ENCODE results near the gene DNASE2B. TPM values are rescaled to one million over a fixed set of nuclear protein-coding genes. Genes with fewer than 3 reads are reported as not detected.

The DNASE2B gene, protein sequence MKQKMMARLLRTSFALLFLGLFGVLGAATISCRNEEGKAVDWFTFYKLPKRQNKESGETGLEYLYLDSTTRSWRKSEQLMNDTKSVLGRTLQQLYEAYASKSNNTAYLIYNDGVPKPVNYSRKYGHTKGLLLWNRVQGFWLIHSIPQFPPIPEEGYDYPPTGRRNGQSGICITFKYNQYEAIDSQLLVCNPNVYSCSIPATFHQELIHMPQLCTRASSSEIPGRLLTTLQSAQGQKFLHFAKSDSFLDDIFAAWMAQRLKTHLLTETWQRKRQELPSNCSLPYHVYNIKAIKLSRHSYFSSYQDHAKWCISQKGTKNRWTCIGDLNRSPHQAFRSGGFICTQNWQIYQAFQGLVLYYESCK
- not detected in 2 replicates for total RNA-seq

DNA sequence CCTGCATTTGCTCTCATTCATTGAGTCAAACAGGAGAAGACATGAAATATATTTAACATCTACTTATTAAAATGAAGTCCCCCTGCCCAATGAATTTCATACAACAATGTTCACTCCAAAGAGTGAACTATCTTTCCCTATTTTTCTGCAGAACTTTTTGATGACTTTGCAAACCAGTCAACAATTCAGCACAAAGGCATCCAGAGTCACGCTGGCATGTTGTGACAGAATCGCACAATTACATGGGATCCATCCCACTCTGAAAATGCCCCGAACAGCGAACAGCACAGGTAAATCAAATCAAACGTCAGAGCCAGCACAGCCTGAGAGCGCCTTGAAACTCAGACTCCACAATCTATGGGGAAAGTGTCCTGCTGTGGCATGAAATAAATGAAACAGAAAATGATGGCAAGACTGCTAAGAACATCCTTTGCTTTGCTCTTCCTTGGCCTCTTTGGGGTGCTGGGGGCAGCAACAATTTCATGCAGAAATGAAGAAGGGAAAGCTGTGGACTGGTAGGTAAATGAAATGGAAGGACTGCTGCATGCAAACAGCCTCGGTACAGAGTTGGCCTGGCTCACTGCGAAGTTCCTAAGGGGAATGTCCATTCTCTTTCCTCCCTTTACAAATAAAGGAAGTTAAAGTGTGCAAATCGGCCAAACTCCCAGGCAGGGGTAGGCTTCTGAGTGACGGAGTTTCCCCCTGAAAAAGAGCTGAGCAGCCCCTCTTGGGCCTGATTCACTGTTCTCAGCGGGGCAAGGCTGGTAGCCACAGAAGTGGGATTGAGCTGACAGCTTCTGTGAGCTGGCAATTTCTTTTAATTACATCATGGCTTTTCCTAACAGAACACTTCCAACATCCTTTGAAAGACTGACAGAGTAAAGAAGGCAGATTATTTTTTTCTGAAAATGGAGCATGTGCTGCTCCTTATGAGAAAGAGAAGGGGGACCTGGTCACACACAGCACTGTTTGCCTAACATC is at the start of gene DNASE2B:
DNASE2B (plus strand) TSS at position 310 of the 981 bp plus-strand sequence; CDS start at position 391, 81 bp downstream.
- DNase-seq (ENCODE audit: low read depth in 2 of 2) = no peak

DNA sequence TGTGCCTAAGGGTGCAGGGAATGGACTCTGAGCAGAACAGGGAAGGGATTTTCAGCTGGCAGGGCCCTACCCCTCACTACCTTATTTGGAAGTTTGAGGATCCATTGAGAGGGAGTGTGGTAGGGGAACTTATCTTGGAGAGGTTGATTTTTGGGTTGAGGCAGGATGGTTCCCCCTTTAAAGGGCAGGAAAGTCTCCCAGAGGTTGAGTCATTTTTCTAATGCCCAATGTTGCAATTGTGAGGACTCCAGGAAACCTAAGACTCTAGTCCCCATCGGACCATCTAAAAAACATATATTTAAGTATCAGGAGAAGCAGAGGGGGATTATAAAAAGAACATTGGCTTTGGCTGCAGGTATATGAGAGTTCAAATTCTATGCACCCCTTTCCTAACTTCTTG is 49.5 kb upstream of the DNASE2B start:
- no peak for DNase-seq (ENCODE audit: low read depth in 2 of 2)

DNA sequence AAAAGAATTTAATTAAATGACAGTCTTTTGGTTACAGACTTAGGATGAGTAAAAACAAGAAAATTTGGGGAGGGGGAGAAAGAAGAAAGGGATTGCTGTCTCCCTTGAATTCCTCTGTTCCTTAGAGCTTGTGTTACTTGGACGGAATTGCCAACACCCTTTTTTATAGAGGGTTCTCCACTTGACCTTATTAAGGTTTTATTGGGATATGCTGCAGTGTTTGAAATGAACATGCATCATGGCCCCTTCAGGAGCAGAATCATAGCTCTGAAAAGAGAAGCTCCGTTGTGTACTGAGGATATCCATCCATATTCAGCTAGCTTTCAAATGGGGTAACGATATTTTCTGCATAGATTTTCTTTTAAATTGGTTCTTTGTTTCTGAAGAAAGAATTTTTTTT is 48.2 kb upstream of the DNASE2B start:
- DNase-seq (ENCODE audit: low read depth in 2 of 2) = no peak

DNA sequence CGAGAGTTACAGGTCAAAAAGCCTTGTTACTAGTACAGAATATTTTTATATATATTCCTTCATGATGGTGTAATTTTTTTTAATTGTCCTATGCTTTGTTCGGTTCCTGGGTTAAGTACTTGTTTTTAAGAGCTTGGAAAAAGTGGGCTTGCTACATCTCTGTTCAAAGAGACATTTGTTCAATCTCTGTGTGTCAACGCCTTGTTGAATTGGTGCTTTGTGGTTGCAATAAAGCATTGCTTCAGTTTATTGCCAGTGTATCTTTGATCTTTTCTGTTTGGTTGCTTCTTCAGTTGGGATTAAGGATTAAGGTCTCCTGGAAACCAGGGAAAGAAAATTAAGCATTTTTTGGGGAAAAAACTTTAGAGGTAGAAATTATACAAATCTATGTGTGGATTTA is 47.7 kb upstream of the DNASE2B start:
- DNase-seq (ENCODE audit: low read depth in 2 of 2) = no peak

DNA sequence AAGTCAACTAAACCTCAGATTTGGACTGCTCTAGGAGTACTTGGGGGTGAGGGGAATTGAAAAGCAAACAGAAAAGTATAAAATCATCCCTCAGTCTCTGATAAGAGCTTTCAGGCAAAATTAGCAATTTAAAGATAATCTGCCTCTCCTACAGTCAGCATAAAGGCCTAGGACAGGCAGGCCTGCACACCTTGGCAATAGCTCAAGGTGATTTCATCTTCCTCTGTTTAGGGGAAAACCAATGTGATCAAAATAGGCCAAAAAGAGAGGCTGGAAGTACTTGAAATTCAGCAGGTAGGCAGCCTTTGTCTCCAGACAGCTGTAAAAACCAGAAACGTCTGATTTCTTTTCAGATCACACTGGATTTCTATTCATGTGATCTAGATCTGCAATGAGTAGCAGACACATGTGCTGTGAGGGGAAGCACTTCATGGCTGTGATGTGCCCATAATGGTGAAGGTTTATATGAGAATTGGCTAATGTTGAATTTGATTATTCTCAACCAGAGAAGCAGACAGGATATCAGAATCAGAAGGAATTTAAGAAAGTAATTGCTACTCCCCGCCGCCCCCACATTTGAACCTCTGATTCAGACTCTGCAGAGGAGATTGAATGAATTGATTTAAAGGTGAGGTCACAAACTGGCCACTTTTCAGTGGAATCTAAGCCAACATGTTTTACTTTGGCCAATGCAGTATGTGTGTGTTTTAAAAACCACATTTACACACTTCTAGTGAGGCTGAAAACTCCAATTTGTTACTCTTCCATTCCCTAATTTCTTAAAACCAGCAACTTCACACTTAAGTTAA is 45.8 kb upstream of the DNASE2B start:
- no peak for DNase-seq (ENCODE audit: low read depth in 2 of 2)

DNA sequence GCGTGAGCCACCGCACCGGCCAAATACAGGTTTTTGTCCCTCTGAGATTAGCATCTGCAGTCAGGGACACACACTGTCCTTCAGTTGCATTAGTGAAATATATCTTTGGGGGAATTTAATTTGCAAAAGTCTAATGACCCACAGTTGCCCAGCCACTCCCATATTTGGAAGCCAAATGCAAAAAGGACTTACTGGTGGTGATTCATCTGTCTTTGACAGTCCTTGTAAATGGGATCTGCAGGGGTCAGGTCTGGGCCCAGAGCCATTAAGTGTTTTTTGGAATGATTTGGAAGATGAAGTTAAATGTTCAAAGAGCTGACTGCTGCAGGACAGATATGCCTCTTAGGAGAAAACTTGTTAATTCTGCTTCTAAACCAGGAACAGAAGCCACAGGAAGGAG is 44.6 kb upstream of the DNASE2B start:
- no peak for DNase-seq (ENCODE audit: low read depth in 2 of 2)

DNA sequence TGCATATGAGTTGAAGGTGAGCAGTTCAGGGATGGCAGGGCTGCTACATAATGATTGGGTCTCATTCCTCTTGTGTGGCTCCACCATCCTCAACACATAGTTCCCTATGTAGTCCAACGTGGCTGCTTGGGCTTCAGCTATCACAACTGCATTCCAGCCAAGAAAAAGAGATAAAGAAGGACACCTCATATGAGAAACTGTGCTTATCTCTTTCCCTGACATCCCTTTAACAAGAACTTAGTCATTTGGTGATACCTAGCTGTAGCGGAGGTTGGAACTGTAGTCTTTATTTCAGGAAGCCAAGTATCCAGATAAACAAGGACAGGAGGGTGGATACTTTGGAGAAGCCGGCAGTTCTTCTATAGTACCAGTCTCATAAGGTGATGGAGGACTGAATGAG is 42.7 kb upstream of the DNASE2B start:
- DNase-seq (ENCODE audit: low read depth in 2 of 2) = no peak

DNA sequence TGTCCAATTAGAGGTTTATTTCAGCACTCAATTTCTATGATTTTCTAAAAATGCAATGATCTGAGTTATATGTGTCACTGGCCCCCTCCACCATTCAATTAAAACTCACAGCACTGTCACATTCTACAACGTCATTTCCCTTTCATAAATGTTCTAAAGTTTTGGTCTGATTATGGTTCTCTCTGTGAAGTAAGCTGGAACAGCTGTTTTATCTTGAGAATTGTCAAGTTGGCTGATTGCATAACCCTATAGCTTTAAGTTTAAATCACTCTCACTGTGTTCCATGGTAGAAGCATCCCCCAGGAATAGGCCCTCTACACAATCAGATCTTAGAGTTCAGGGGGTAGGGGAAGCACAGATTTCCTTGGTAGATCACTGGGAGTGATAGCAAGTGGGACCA is 41.4 kb upstream of the DNASE2B start:
- no peak for DNase-seq (ENCODE audit: low read depth in 2 of 2)

DNA sequence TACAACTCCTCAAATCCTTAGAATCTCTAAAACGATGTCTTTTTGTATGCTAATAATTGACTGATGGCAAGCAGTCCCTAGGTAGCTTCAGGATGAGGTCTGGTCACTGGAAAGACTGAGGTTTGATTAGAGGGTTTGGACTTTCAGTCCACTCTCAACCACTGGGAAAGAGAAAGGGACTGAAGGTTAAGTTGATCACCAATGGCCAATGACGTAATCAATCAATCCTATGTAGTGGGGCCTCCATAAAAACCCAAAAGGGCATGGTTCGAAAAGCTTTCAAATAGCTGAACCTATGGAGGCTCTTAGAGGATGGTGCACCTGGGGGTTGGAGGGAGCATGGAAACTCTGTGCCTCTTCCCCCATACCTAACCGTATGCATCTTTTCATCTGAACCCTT is 39.6 kb upstream of the DNASE2B start:
- no peak for DNase-seq (ENCODE audit: low read depth in 2 of 2)

DNA sequence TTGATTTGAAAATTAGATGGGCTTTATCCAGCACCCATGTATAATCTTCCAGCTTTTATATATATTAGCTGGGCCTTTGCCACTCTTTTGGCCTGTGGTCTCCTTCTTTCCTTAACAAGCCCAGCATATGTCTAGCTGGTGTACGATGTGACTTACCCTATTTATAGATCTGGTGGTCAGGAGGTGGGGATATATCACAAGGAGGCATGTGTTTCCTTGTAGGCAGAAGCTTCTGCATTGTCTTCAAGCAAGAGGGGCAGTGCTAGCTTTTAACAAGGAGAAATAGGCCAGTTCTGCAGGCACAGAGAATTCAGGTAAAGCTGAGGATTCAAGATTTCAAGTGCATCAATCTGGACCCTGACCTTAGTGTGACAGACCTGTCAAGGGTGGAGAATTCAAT is 38.0 kb upstream of the DNASE2B start:
- DNase-seq (ENCODE audit: low read depth in 2 of 2) = no peak

DNA sequence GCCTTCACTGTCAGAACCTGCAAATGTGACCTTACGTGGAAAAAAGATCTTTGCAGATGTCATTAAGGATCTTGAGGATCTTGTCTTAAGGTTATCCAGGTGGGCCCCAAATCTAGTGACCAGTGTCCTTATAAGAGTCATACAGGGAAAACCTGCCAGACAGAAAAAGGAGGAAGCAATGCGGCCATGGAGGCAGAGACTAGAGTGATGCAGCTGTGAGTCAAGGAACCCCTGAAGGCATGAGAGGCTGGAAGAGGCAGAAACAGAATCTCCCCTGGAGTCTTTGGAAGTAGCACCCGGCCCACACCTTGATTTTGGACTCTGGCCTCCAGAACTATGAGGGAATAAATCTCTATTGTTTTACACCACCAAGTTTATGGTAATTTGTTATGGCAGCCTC is 36.5 kb upstream of the DNASE2B start:
- DNase-seq (ENCODE audit: low read depth in 2 of 2) = no peak

DNA sequence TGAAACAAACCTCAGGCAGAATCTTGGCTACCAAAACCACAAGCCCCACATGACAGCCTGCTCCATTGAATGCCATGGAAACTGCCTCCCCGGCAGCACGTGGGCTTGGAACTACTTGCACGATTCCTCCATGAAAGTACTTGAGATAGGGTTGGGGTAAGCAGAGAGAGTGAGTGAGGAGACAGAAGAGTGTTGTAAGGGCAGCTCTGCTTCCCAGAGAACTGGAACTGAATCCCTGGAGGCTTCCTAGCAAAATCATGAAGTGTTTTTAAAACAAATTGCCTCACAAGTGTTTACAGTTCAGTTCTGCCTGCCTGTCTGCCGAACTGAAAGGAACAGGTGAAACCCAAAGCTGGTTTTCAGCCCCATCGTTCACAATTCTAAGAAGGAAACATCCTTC is 35.3 kb upstream of the DNASE2B start:
- no peak for DNase-seq (ENCODE audit: low read depth in 2 of 2)

DNA sequence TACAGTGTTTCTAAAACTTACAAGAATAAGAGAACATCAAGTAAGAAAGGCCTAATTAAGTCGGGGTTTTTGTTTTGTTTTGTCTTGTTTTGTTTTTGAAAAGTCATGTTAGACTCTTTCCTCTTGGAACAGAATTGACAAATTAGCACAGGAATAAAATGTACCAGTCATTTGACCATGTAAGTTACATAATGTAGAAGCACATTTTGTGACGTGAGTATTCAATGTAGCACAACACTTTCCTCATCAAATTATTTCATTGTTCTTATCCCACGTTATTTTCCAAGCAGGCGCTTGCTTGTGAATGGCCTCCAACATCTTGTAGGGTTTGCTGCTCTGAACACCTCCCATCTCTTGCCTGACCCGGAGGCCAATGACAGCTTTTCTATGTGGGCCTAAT is 34.7 kb upstream of the DNASE2B start:
- DNase-seq (ENCODE audit: low read depth in 2 of 2) = no peak

DNA sequence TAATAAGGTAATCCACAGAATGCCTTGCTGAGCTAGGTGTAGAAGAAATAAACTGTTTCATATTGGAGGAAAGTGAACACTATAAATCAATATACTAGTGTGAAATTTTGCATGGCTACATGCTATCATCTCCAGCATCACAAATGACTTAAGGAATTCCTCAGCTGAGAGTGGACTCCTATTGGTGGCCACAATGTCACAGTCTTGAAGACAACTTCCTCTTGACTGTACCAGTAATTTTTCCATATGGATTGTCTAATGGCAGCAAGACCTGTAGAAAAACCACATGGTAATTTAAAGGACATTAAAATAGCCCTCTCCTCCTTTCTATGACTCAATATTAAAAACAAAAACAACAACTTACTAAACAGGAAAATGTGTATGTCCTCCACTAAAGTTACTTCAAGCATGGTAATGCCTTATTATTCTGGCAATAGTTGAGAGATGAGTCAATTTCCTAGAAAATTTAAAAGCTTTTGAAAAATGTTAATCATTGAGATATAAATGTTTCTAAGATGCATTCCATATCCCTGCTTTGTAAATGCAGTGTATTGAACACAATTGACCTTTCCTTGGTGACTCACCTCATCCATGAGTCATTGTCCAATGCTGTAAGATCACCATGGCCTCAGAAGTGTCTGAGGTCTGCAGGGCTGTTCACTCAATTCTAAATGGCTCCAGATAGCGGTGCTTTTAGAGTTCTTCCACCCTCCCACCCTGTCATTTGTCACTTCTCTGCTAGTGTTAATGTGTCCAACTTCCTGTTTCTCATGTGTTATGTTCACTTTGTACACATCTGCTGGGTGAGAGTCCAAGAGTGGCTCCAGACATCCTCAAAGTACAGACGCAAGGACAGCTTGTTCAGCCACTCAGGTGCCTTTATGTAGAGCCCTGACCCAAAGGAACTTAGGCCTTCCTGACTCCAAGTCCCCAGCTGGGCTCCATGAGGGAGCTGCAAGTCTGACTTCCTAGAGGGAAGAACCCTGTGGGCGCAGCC is 32.8 kb upstream of the DNASE2B start:
- peak; percentile 25 to 94 for DNase-seq (ENCODE audit: low read depth in 2 of 2)

DNA sequence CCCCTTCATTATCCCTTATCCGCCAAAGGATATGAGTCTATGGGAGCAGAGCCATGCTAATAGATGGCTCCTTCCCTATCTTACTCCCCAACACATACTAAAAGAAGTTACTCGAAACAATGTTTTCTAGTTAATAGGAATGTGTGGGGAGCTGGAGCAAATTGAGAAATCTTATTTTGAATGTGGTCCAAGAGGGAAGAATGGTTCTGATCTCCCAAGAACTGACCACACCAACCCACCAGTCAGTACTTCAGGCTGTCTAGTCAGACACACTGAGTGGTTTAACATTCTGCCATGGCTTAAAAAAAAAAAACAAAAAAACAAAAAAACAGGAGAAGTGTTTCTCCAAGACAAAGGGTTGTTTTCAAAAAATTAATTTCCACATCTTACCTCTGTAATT is 31.5 kb upstream of the DNASE2B start:
- no peak for DNase-seq (ENCODE audit: low read depth in 2 of 2)

DNA sequence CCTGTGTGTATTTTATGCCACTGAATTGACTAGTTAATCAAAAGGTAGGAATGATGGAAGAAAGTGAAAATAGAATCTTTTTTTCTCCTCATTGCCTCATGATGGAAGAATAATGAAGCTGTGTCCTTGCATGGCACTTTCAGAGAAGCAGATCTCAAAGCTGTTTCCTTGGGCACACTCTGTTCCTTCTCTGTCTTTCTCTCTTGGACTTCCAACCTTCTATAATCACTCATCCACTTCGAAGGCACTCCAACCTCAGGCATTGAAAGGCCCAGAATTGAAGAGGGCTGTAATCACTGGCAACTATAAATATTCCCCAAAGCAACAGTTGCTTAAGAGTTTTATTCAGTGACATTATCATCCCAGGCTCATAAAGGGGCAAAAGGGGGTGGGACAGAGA is 31.1 kb upstream of the DNASE2B start:
- no peak for DNase-seq (ENCODE audit: low read depth in 2 of 2)

DNA sequence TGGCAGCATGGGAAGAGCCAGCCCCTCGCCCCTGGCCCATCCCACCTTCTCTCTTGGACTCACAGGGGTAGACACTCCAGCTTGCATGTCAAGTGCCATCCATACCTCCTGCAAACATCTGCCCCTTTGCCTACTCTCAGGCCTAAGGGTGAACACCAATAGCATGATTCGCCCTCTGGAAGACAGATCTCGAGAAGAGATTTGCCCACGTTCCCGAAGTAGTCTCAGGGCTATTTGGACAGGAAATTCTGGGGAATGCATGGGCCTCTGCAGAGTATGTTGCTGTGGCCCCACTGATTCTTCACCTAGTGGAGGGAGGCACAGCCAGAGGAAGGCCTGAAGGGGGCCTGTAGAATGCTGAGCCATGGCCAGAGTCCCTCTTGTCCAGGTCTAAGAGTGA is 29.8 kb upstream of the DNASE2B start:
- DNase-seq (ENCODE audit: low read depth in 2 of 2) = no peak

DNA sequence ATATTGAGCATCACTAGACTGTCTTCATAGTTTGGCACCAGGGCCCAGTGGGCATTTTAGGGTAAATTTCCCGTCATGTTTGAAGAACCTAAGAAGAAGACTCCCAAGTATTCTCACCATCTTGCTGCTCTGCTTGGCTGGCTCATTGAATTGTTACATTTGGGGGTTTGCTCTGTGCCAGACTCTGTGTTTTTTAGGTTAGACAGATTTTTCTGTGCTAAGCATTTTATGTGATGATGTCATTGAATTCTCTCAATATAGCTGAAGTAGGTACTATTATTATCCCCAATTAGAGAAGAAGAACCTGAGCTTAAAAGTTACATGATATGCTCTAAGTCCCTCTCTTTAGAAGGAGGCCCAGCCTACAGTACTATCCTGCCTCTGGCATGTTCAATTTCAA is 28.0 kb upstream of the DNASE2B start:
- DNase-seq (ENCODE audit: low read depth in 2 of 2) = no peak

DNA sequence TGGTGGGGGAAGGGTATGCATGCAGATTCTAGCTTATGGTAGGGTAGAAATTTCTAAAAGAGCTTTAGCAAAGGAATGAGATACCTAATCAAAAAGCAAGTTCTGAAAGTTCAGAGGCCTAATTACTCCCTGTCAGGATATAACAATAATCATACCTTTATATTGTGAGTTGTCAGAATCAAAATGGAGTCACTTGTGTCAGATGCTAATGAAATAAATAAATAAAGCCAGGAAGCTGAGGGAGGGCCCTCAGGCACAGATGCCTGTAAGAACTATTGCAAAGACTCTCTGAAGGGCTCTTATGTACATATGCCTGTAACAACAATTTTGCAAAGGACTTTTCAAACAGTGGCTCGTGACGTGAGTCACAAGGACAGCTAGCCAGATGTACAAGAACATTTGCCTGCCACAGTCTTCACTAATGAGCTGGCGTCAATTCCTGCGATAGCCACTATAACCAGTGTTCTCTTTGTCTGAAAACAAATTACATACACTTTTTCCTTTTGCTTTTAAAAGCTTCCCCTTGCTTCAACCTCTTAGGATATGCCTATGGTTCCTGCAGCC is 27.4 kb upstream of the DNASE2B start:
- peak in 1 of 2 donors; percentile 8 for DNase-seq (ENCODE audit: low read depth in 2 of 2)

DNA sequence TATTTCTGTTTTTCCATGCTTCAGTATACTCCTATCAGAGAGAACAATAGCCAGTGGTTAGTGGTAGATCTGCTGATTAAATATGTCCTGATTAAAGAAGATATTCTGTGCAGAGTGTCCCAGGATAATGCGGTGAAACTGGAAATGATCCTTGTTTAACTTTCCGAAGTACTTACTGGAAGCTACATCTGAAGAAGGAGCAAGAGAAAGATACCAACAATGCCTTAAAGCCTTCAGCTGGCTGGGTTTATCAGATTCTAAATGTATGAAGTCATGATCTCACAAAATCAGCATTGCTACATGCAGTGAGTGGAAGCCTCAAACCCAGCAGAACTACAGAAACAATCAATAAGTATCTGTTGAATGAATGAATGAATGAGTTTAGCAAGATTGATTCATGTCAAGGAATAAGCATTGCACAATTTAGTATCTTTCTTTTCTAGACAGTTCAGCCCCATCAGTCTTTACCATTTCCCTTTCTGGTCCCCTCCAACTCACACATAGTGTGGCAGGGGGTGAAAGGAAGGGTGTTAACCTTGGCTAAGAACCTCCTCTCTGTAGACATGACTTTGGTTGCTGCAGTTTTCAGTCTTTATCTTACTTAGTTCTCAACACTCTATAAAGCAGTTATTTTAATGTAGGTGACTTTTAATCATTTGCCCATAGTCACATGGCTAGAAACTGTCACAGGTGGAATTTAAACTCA is 24.7 kb upstream of the DNASE2B start:
- no peak for DNase-seq (ENCODE audit: low read depth in 2 of 2)

Measured in dermis microvascular lymphatic vessel endothelial cell (primary cell).